Forelimb muscle (tissue), 1 donor: ENCODE data around the gene SBNO2. TPM values are rescaled to one million over a fixed set of nuclear protein-coding genes. Genes with fewer than 3 reads are reported as not detected.

Experiments
- DNase-seq: peaks from one replicate; pipeline ENCODE4 v3.0.0-alpha.2; 2013; ENCODE audit warnings: low read depth
- polyA plus RNA-seq: library from polyadenylated mRNA; unstranded; fragments of 120-200 nt; gene quantifications from one replicate; pipeline ENCODE4 v1.2.1, GENCODE V29; 2013; ENCODE audit not compliant: insufficient read length

The SBNO2 gene
- polyA plus RNA-seq, 1 donor: 11.6 TPM

GRCh38 chr19:1063030-1063908, 110.8 kb downstream of the SBNO2 start:
- DNase-seq: no peak

- DNase-seq: no peak
Observed at GRCh38 chr19:1062387-1063029, 111.6 kb downstream of the SBNO2 start.

- DNase-seq: no peak
Observed at GRCh38 chr19:1061987-1062386, 112.1 kb downstream of the SBNO2 start.

- DNase-seq: no peak
Observed at GRCh38 chr19:1060689-1061088, 113.4 kb downstream of the SBNO2 start.

- DNase-seq: no peak
Observed at GRCh38 chr19:1058112-1058511, 116.0 kb downstream of the SBNO2 start.

Other genes with a start within 250 kb of the SBNO2 start
- 11.4 TPM for gene ARID3A, start 248.2 kb downstream of the SBNO2 start, polyA plus RNA-seq
- gene WDR18, start 189.9 kb downstream of the SBNO2 start, polyA plus RNA-seq: 23.5 TPM
- gene GRIN3B, start 173.8 kb downstream of the SBNO2 start, polyA plus RNA-seq: 0.13 TPM
- 75.5 TPM for gene TMEM259, start 153.1 kb downstream of the SBNO2 start, polyA plus RNA-seq
- gene RNU6-2, start 152.7 kb downstream of the SBNO2 start, polyA plus RNA-seq: not detected
- 45.2 TPM for gene CNN2, start 147.7 kb downstream of the SBNO2 start, polyA plus RNA-seq
- 20.6 TPM for gene ABCA7, start 134.2 kb downstream of the SBNO2 start, polyA plus RNA-seq
- 8.4 TPM for gene ARHGAP45, start 107.1 kb downstream of the SBNO2 start, polyA plus RNA-seq
- gene POLR2E, start 78.9 kb downstream of the SBNO2 start, polyA plus RNA-seq: 109 TPM
- gene GPX4, start 70.3 kb downstream of the SBNO2 start, polyA plus RNA-seq: 137 TPM
- gene STK11, start 31.5 kb upstream of the SBNO2 start, polyA plus RNA-seq: 50.5 TPM
- gene CBARP, start 63.7 kb upstream of the SBNO2 start, polyA plus RNA-seq: 1.3 TPM
- 167 TPM for gene ATP5F1D, start 67.5 kb upstream of the SBNO2 start, polyA plus RNA-seq
- gene MIDN, start 74.3 kb upstream of the SBNO2 start, polyA plus RNA-seq: 41.7 TPM
- 483 TPM for gene CIRBP, start 95.1 kb upstream of the SBNO2 start, polyA plus RNA-seq
- gene FAM174C, start 101.3 kb upstream of the SBNO2 start, polyA plus RNA-seq: 13.7 TPM
- gene EFNA2, start 111.6 kb upstream of the SBNO2 start, polyA plus RNA-seq: 1.1 TPM
- gene NDUFS7, start 209.6 kb upstream of the SBNO2 start, polyA plus RNA-seq: 88.5 TPM
- 218 TPM for gene GAMT, start 227.3 kb upstream of the SBNO2 start, polyA plus RNA-seq
- gene DAZAP1, start 233.3 kb upstream of the SBNO2 start, polyA plus RNA-seq: 66.9 TPM